Panc1 (cell line): ENCODE data around the gene STX1A. TPM values are rescaled to one million over a fixed set of nuclear protein-coding genes. Genes with fewer than 3 reads are reported as not detected.
A peak's percentile ranks its signal among the peaks of the same experiment; 100 is the strongest.
"Not testable (repeated sequence)": the region's sequence is repeated elsewhere in the genome, so short reads cannot be mapped to it uniquely, and the experiment has no call there.

Experiments
- ATAC-seq: fragments of 200-7000 bp; cut with Tn5 transposase; 2 replicates; pipeline ENCODE4 v1.9.1; 2020; ENCODE audit warnings: mild to moderate bottlenecking, moderate library complexity
- BruUV-seq: library from RNA; stranded (reverse); fragments of 400-500 nt; replicated peaks from 2 replicates; lab custom pipeline; 2021; lab: Mats Ljungman, UMichigan
- CTCF ChIA-PET: fragments of 300-600 bp; sonication (Branson Sonifier 250); formaldehyde crosslinking; loops from one replicate; lab custom pipeline; 2022; ENCODE audit warnings: antibody characterized with exemption; lab: Charles Lee
- POLR2A ChIA-PET: fragments of 300-600 bp; sonication (Branson Sonifier 250); formaldehyde crosslinking; loops from one replicate; lab custom pipeline; 2022; ENCODE audit warnings: antibody characterized with exemption; lab: Charles Lee
- DNase-seq: peaks from one replicate; pipeline ENCODE4 v3.0.0-alpha.2; 2010; ENCODE audit warnings: low read depth, low spot score
- H3K27ac ChIP-seq: 2 replicates; pipeline ENCODE4 v1.5.1; 2011; ENCODE audit warnings: mild to moderate bottlenecking, low read length, inconsistent platforms
- H3K27me3 ChIP-seq: fragments of 200-500 bp; sonication (Bioruptor generic); 2 replicates; pipeline ENCODE4 v1.6.0; 2014; ENCODE audit warnings: low read length, inconsistent platforms; ENCODE audit not compliant: control insufficient read depth, insufficient read depth
- H3K36me3 ChIP-seq: fragments of 200-500 bp; sonication (Bioruptor generic); 2 replicates; pipeline ENCODE4 v1.5.1; 2014; ENCODE audit warnings: inconsistent platforms, mild to moderate bottlenecking, low read length, moderate library complexity; ENCODE audit not compliant: control insufficient read depth, insufficient read depth
- H3K4me1 ChIP-seq: 2 replicates; pipeline ENCODE4 v1.5.1; 2011; ENCODE audit warnings: inconsistent platforms, mild to moderate bottlenecking, low read length, moderate library complexity; ENCODE audit not compliant: control insufficient read depth, insufficient read depth
- H3K4me3 ChIP-seq, 2 experiments: 2 replicates each; pipeline ENCODE4 v1.5.1; 2011 to 2012; ENCODE audit warnings: low read depth in 2 of 2, low read length in 2 of 2, mild to moderate bottlenecking in 2 of 2, inconsistent platforms in 1 of 2, moderate library complexity in 1 of 2
- H3K9me3 ChIP-seq: fragments of 200-500 bp; sonication (Bioruptor generic); 2 replicates; pipeline ENCODE4 v1.5.1; 2014; ENCODE audit warnings: low read depth, mild to moderate bottlenecking, inconsistent platforms, low read length, moderate library complexity; ENCODE audit not compliant: control insufficient read depth, insufficient read depth
- CTCF ChIP-seq: fragments of 450-650 bp; IDR thresholded peaks from 2 replicates; pipeline ENCODE4 v1.5.1; 2017; ENCODE audit warnings: mild to moderate bottlenecking
- POLR2AphosphoS5 ChIP-seq: IDR thresholded peaks from 2 replicates; pipeline ENCODE4 v1.6.1; 2012; ENCODE audit warnings: mild to moderate bottlenecking, low read depth, low read length, moderate library complexity
- SIN3A ChIP-seq: IDR thresholded peaks from 2 replicates; pipeline ENCODE4 v1.6.1; 2012; ENCODE audit warnings: low read depth, mild to moderate bottlenecking, low read length, moderate library complexity, borderline replicate concordance; ENCODE audit not compliant: insufficient read depth
- TCF7L2 ChIP-seq: IDR thresholded peaks from 2 replicates; pipeline ENCODE4 v1.6.1; 2011; ENCODE audit warnings: mild to moderate bottlenecking, low read depth, low read length, inconsistent platforms
- in situ Hi-C: cut with HindIII; loops from 2 replicates; pipeline ENCODE4 v1.10.0; 2016; ENCODE audit warnings: low sequenced_read_pairs, low pct_unique_long_range_greater_than_20kb
- intact Hi-C: fragments of 100-400 bp; cut with micrococcal nuclease; formaldehyde crosslinking; loops from one replicate; pipeline ENCODE4 v1.10.0; 2022; ENCODE audit not compliant: unreplicated experiment
- total RNA-seq: library from RNA; stranded (reverse); gene quantifications from one replicate; pipeline ENCODE4 v1.2.1, GENCODE V29; 2021; ENCODE audit not compliant: unreplicated experiment
- TF ChIP-seq, protein P1 (sequence below), 2 experiments: IDR thresholded peaks; 2 replicates each; pipeline ENCODE4 v1.6.1; 2011 to 2012; ENCODE audit warnings: low read depth in 2 of 2, control low read depth in 1 of 2, low read length in 1 of 2, mild to moderate bottlenecking in 1 of 2, moderate library complexity in 1 of 2; ENCODE audit not compliant: insufficient read depth in 1 of 2

Gene STX1A
- total RNA-seq, 1 experiment from 2014 or later, result 80.9 TPM

DNA sequence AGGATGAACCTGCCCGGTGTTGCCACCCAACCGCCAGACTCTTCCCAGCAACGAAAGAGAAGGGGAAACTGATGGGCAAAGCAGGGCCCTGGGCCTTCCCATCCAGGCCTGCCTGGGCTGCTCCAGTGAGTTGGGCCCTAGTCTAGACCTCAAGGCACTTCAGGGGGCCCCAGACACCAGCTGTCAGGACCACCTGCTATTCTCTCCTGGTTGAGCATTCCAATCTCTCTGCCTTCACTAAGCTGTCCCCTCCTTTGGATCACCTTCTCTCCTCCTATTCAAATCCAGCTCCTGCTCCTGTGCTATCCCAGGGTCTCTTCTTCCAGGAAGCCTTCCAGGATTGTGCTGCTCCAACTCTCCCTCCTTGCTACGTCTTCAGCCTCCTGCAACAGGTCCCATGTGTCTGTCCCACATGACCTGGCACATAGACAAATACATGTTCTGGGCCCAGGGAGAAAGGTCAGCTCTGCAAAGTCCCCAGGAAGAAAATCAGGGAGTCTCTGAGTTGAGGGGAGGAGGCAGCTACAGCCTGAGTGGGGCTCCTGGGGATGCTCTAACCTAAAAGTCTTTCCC lies 3.1 kb downstream of the STX1A start:
- POLR2A ChIA-PET, result interaction anchor here (0.6 to 0.7 kb wide), 3 partner anchors 12 to 359 kb away, joined by 3 read pairs; no protein-coding TSS in a partner anchor
- DNase-seq, result no peak
- TSS peak; percentile 28 for BruUV-seq
- Histone ChIP-seq H3K27me3 (no peaks in the 10 kb centered on the region), H3K4me3 (peak overlapping the region; percentile 82 to 96), H3K4me1 (peaks cover 76% of the 10 kb centered on the region), H3K27ac (peak overlapping the region; percentile 96), H3K36me3 (no peaks in the 10 kb centered on the region), H3K9me3 (no peaks in the 10 kb centered on the region)
- CTCF ChIA-PET, result interaction anchor here (0.6 to 1.7 kb wide), 3 partner anchors 15 to 18 kb away, joined by 3 to 4 read pairs (median 3); no protein-coding TSS in a partner anchor
- intact Hi-C loops, result no loop called here
- TF ChIP-seq, protein P1, sequence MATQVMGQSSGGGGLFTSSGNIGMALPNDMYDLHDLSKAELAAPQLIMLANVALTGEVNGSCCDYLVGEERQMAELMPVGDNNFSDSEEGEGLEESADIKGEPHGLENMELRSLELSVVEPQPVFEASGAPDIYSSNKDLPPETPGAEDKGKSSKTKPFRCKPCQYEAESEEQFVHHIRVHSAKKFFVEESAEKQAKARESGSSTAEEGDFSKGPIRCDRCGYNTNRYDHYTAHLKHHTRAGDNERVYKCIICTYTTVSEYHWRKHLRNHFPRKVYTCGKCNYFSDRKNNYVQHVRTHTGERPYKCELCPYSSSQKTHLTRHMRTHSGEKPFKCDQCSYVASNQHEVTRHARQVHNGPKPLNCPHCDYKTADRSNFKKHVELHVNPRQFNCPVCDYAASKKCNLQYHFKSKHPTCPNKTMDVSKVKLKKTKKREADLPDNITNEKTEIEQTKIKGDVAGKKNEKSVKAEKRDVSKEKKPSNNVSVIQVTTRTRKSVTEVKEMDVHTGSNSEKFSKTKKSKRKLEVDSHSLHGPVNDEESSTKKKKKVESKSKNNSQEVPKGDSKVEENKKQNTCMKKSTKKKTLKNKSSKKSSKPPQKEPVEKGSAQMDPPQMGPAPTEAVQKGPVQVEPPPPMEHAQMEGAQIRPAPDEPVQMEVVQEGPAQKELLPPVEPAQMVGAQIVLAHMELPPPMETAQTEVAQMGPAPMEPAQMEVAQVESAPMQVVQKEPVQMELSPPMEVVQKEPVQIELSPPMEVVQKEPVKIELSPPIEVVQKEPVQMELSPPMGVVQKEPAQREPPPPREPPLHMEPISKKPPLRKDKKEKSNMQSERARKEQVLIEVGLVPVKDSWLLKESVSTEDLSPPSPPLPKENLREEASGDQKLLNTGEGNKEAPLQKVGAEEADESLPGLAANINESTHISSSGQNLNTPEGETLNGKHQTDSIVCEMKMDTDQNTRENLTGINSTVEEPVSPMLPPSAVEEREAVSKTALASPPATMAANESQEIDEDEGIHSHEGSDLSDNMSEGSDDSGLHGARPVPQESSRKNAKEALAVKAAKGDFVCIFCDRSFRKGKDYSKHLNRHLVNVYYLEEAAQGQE (IDR thresholded peaks at IDR 0.05; ENCODE audit: insufficient read depth in 1 of 2, low read depth in 2 of 2, low read length in 1 of 2), result no peak
- TF ChIP-seq SIN3A (no peak), POLR2AphosphoS5 (no peak; the same call in 1 of the 2 replicates), TCF7L2 (no peak), CTCF (no peak)
- ATAC-seq, result no peak
- in situ Hi-C loops, result no loop called here

DNA sequence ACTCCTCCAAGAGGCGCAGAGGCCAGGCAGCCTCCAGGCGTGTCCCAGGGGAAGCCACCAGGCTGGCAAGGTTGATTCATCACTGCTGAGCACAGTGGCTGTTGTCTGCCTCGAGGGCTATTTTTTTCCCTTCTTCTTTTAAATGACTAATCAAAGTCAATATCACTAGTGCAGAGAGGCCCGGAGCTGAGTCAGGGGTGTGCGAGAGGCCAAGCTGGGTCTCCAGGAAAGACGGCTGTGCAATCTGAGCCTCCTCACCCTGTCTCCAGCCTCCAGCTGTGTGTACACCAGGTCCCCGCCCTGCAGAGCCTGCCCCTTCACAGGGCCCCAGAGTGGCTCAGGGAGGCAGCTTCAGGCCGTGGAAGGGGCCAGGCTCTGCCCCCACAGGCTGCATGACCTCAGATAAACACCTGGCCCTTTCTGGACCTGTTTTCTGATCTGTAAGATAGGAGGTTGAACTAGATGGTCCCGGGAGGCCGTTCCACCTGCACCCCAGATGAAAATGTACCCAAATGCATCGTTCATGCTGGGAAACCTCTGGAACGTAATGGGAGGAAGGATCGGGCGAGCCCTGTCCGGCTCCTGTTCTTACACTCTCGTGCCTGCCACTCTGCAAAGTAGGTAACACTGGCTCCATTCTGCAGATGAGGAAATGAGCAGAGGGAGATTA lies 3.7 kb downstream of the STX1A start:
- CTCF ChIA-PET, result no interaction called here
- Histone ChIP-seq H3K4me1 (peaks cover 75% of the 10 kb centered on the region), H3K27ac (peak overlapping the region; percentile 96), H3K36me3 (no peaks in the 10 kb centered on the region), H3K4me3 (peak overlapping the region in 1 of 2 experiments; percentile 82; a peak in 3 of 4 replicates), H3K27me3 (no peaks in the 10 kb centered on the region), H3K9me3 (no peaks in the 10 kb centered on the region)
- DNase-seq (peak; percentile 98), ATAC-seq (peak; percentile 88)
- in situ Hi-C loops (no loop called here), intact Hi-C loops (no loop called here)
- POLR2A ChIA-PET, result interaction anchor here (0.5 kb wide), 1 partner anchor 174 kb away, joined by 8 read pairs; no protein-coding TSS in a partner anchor
- peak; percentile 81; the same call in 1 of the 2 replicates for TF ChIP-seq SIN3A
- TF ChIP-seq POLR2AphosphoS5, result peak; percentile 89
- TF ChIP-seq, protein P1 (IDR thresholded peaks at IDR 0.05; ENCODE audit: insufficient read depth in 1 of 2, low read depth in 2 of 2, low read length in 1 of 2), result no peak
- no peak for TF ChIP-seq CTCF
- TF ChIP-seq TCF7L2, result peak; percentile 71; the same call in 1 of the 2 replicates
- BruUV-seq, result no TSS peak

- H3K36me3 ChIP-seq, in situ Hi-C loops, intact Hi-C loops, ATAC-seq, BruUV-seq, H3K4me3 ChIP-seq, DNase-seq, H3K9me3 ChIP-seq, H3K27me3 ChIP-seq: not testable (repeated sequence)
- H3K4me1 ChIP-seq, result peaks cover 85% of the 10 kb centered on the region
- H3K27ac ChIP-seq, result peak overlapping the region; percentile 75
- ChIA-PET POLR2A (interaction anchor here (0.8 kb wide), 1 partner anchor 55 kb away, joined by 4 read pairs; no protein-coding TSS in a partner anchor), CTCF (interaction anchor here (0.6 kb wide), 1 partner anchor 97 kb away, joined by 4 read pairs; no protein-coding TSS in a partner anchor)
These were observed 6.2 kb downstream of the STX1A start for GRCh38 chr7:73713319-73713718.
